ENCODE data around the gene GNB5. TPM values are rescaled to one million over a fixed set of nuclear protein-coding genes. Genes with fewer than 3 reads are reported as not detected.
A peak's percentile ranks its signal among the peaks of the same experiment; 100 is the strongest.

GNB5 gene
- total RNA-seq, 1 donor from 2014 or later, result 48.6 TPM

- DNase-seq (ENCODE audit: extremely low spot score in 2 of 2), result no peak
- Histone ChIP-seq H3K4me1 (no peaks in the 10 kb centered on the region), H3K36me3 (no peaks in the 10 kb centered on the region), H3K27ac (no peak overlapping the region), H3K9me3 (no peaks in the 10 kb centered on the region), H3K4me3 (no peak overlapping the region), H3K27me3 (no peaks in the 10 kb centered on the region)
- TF ChIP-seq POLR2A (IDR thresholded peaks at IDR 0.05) (no peak), POLR2AphosphoS5 (IDR thresholded peaks at IDR 0.05; ENCODE audit: insufficient read depth in 1 of 2, low read depth in 1 of 2) (no peak), CTCF (IDR thresholded peaks at IDR 0.05) (peak in 2 of 3 experiments; percentile 40 to 43)
- intact Hi-C loops (cut with DNase I), result no loop called here
Observed at GRCh38 chr15:52208306-52208946, 17.2 kb upstream of the GNB5 start.

- intact Hi-C loops (cut with DNase I), result no loop called here
- H3K36me3 ChIP-seq, result no peaks in the 10 kb centered on the region
- no peak for TF ChIP-seq CTCF (IDR thresholded peaks at IDR 0.05)
- TF ChIP-seq POLR2AphosphoS5 (IDR thresholded peaks at IDR 0.05; ENCODE audit: insufficient read depth in 1 of 2, low read depth in 1 of 2), result no peak
Observed at GRCh38 chr15:52207191-52207590, 16.0 kb upstream of the GNB5 start.

GRCh38 chr15:52206446-52206845 is 15.3 kb upstream of the GNB5 start:
- Histone ChIP-seq H3K27ac (no peak overlapping the region), H3K36me3 (no peaks in the 10 kb centered on the region), H3K9me3 (no peaks in the 10 kb centered on the region), H3K27me3 (no peaks in the 10 kb centered on the region), H3K4me1 (no peaks in the 10 kb centered on the region), H3K4me3 (no peak overlapping the region)
- TF ChIP-seq POLR2A (IDR thresholded peaks at IDR 0.05) (no peak), POLR2AphosphoS5 (IDR thresholded peaks at IDR 0.05; ENCODE audit: insufficient read depth in 1 of 2, low read depth in 1 of 2) (no peak), CTCF (IDR thresholded peaks at IDR 0.05) (no peak)
- intact Hi-C loops (cut with DNase I), result no loop called here
- no peak for DNase-seq (ENCODE audit: extremely low spot score in 2 of 2)

More at GRCh38 chr15:52207191-52207590, 16.0 kb upstream of the GNB5 start:
- Histone ChIP-seq H3K9me3 (no peaks in the 10 kb centered on the region), H3K27ac (no peak overlapping the region), H3K4me3 (no peak overlapping the region), H3K27me3 (no peaks in the 10 kb centered on the region), H3K4me1 (no peaks in the 10 kb centered on the region)
- DNase-seq (ENCODE audit: extremely low spot score in 2 of 2), result no peak

- no peaks in the 10 kb centered on the region for H3K36me3 ChIP-seq
- no peak overlapping the region for H3K4me3 ChIP-seq
- no peak overlapping the region for H3K27ac ChIP-seq
- DNase-seq (ENCODE audit: extremely low spot score in 2 of 2), result no peak
- H3K27me3 ChIP-seq, result no peaks in the 10 kb centered on the region
- H3K4me1 ChIP-seq, result no peaks in the 10 kb centered on the region
- no peak for TF ChIP-seq POLR2AphosphoS5 (IDR thresholded peaks at IDR 0.05; ENCODE audit: insufficient read depth in 1 of 2, low read depth in 1 of 2)
- no peak for TF ChIP-seq CTCF (IDR thresholded peaks at IDR 0.05)
- TF ChIP-seq POLR2A (IDR thresholded peaks at IDR 0.05), result no peak
- intact Hi-C loops (cut with DNase I), result no loop called here
- H3K9me3 ChIP-seq, result no peaks in the 10 kb centered on the region
Observed at GRCh38 chr15:52204657-52205056, 13.5 kb upstream of the GNB5 start.

- no peaks in the 10 kb centered on the region for H3K4me1 ChIP-seq
- no peak for TF ChIP-seq POLR2AphosphoS5 (IDR thresholded peaks at IDR 0.05; ENCODE audit: insufficient read depth in 1 of 2, low read depth in 1 of 2)
- no peak for DNase-seq (ENCODE audit: extremely low spot score in 2 of 2)
- intact Hi-C loops (cut with DNase I), result no loop called here
- no peaks in the 10 kb centered on the region for H3K9me3 ChIP-seq
- no peaks in the 10 kb centered on the region for H3K27me3 ChIP-seq
- no peak overlapping the region for H3K27ac ChIP-seq
- H3K4me3 ChIP-seq, result no peak overlapping the region
- peaks cover 0 to 3% of the 10 kb centered on the region in 2 donors for H3K36me3 ChIP-seq
Observed at GRCh38 chr15:52200831-52201365, 9.7 kb upstream of the GNB5 start.
